ENCODE measurements around the gene CLDN24. TPM values are rescaled to one million over a fixed set of nuclear protein-coding genes. Genes with fewer than 3 reads are reported as not detected.
A peak's percentile ranks its signal among the peaks of the same experiment; 100 is the strongest.

CLDN24 gene
- total and polyA plus RNA-seq, 5 donors from 2014 or later = not detected

DNA sequence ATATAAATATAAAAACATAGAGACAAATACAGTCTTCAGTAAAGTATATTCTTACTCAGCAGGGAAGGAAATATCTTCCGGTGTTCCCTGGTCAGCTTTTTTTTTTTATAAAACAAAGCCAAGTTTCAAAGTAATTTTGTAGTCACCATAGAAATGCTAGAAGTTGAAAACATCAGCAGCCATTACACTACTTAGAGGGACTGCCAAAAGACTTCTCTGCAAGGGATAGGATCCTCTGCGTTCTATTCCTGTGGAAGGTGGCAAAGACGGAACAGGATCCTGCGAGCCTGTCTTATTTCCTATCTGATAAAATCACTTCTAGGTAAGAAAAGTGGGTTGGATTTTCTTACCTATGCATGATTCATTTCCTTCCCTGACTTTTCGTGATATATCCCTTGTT lies 21.6 kb downstream of the CLDN24 start:
- H3K4me1 ChIP-seq (ENCODE audit: control insufficient read depth, insufficient read depth, low read length, poor library complexity, severe bottlenecking) = no peaks in the 10 kb centered on the region
- H3K27ac ChIP-seq (ENCODE audit: insufficient read depth, low read length, poor library complexity, severe bottlenecking) = no peak overlapping the region
- no peaks in the 10 kb centered on the region for H3K27me3 ChIP-seq (ENCODE audit: control insufficient read depth, insufficient read depth, low read length)
- no peak overlapping the region for H3K27ac Mint-ChIP-seq
- no peak for ATAC-seq (ENCODE audit: low read depth in 2 of 2)
- DNase-seq = no peak
- H3K9me3 Mint-ChIP-seq = no peaks in the 10 kb centered on the region
- H3K27me3 Mint-ChIP-seq = peaks cover 19% of the 10 kb centered on the region
- no peaks in the 10 kb centered on the region for H3K4me1 Mint-ChIP-seq
- no peaks in the 10 kb centered on the region for H3K36me3 ChIP-seq (ENCODE audit: control insufficient read depth, insufficient read depth, low read length)
- no peak overlapping the region for H3K4me3 Mint-ChIP-seq
- H3K36me3 Mint-ChIP-seq = no peaks in the 10 kb centered on the region
- no peaks in the 10 kb centered on the region for H3K9me3 ChIP-seq (ENCODE audit: control insufficient read depth in 2 of 2, low read length in 2 of 2)
- H3K4me3 ChIP-seq (ENCODE audit: low read depth, low read length) = no peak overlapping the region

DNA sequence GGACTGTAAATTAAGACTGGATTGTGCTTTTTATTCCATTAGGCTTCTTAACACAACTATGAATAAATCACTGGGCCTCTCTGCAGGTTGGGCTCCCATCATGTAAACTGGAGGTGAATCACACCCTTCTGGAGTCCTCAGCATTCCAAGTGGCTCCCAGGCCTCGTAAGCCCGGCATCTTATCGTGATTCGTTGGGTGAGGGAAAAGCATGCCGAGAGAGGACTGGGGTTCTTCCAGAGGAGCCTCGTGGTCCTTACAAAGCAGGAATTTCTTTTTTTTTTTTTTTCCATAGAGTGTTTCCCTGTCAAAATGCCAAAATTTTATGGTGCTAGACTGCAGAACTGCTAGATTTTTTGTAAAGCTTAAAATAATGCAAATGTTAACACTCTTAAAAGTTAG lies 22.2 kb downstream of the CLDN24 start:
- Mint-ChIP-seq H3K4me1 (no peaks in the 10 kb centered on the region), H3K27ac (no peak overlapping the region), H3K36me3 (no peaks in the 10 kb centered on the region), H3K9me3 (no peaks in the 10 kb centered on the region), H3K27me3 (peaks cover 17% of the 10 kb centered on the region), H3K4me3 (no peak overlapping the region)
- H3K4me3 ChIP-seq (ENCODE audit: low read depth, low read length) = no peak overlapping the region
- no peak overlapping the region for H3K27ac ChIP-seq (ENCODE audit: insufficient read depth, low read length, poor library complexity, severe bottlenecking)
- no peaks in the 10 kb centered on the region for H3K36me3 ChIP-seq (ENCODE audit: control insufficient read depth, insufficient read depth, low read length)
- DNase-seq (no peak), ATAC-seq (ENCODE audit: low read depth in 2 of 2) (no peak)
- H3K27me3 ChIP-seq (ENCODE audit: control insufficient read depth, insufficient read depth, low read length) = no peaks in the 10 kb centered on the region
- no peaks in the 10 kb centered on the region for H3K9me3 ChIP-seq (ENCODE audit: control insufficient read depth in 2 of 2, low read length in 2 of 2)
- no peaks in the 10 kb centered on the region for H3K4me1 ChIP-seq (ENCODE audit: control insufficient read depth, insufficient read depth, low read length, poor library complexity, severe bottlenecking)

DNA sequence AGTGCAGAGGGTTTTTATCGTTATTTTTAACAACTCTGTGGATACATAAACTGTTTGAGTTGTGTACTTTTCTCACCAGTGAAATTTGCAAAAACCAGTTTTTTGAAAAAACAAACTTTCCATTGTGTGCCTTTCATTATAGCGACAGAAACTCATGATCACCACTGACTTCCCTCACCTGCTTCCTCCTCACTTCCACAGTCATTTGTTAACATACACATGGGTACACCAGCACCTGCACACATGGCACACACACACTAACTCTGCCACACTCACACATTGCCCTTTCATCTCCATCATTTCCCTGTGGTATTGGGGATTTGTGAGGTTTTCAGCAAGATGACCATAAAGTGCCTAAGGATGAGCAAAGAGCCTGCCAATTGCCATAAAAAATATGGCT lies 22.8 kb downstream of the CLDN24 start:
- H3K36me3 Mint-ChIP-seq = no peaks in the 10 kb centered on the region
- Histone ChIP-seq H3K36me3 (ENCODE audit: control insufficient read depth, insufficient read depth, low read length) (no peaks in the 10 kb centered on the region), H3K27me3 (ENCODE audit: control insufficient read depth, insufficient read depth, low read length) (no peaks in the 10 kb centered on the region), H3K27ac (ENCODE audit: insufficient read depth, low read length, poor library complexity, severe bottlenecking) (no peak overlapping the region), H3K9me3 (ENCODE audit: control insufficient read depth in 2 of 2, low read length in 2 of 2) (no peaks in the 10 kb centered on the region), H3K4me1 (ENCODE audit: control insufficient read depth, insufficient read depth, low read length, poor library complexity, severe bottlenecking) (no peaks in the 10 kb centered on the region), H3K4me3 (ENCODE audit: low read depth, low read length) (no peak overlapping the region)
- H3K27ac Mint-ChIP-seq = no peak overlapping the region
- no peaks in the 10 kb centered on the region for H3K4me1 Mint-ChIP-seq
- peaks cover 19% of the 10 kb centered on the region for H3K27me3 Mint-ChIP-seq
- no peak overlapping the region for H3K4me3 Mint-ChIP-seq
- H3K9me3 Mint-ChIP-seq = no peaks in the 10 kb centered on the region
- ATAC-seq (ENCODE audit: low read depth in 2 of 2) = no peak
- DNase-seq = no peak

DNA sequence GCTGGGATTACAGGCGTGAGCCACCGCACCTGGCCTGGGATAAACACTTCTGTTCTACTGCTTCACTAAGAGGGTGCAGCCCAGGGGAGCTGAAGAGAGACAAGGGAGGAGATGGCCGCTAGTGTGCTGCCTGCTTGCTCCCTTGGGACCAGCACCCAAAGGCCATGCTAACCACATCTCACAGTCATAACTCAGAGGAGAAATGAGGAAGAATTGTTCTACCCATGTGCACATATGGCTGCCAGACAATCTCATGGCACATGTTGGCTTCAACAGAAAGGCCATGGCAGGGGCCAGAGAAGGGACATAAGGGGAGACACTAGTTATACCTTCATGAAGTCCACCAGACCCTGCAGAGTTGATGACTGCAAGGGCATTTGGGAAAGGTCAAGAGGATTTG lies 24.6 kb downstream of the CLDN24 start:
- Mint-ChIP-seq H3K4me3 (peak overlapping the region in 1 of 4 donors; percentile 1), H3K36me3 (no peaks in the 10 kb centered on the region), H3K4me1 (no peaks in the 10 kb centered on the region), H3K27ac (no peak overlapping the region), H3K27me3 (peaks cover 18% of the 10 kb centered on the region), H3K9me3 (no peaks in the 10 kb centered on the region)
- Histone ChIP-seq H3K27ac (ENCODE audit: insufficient read depth, low read length, poor library complexity, severe bottlenecking) (no peak overlapping the region), H3K36me3 (ENCODE audit: control insufficient read depth, insufficient read depth, low read length) (no peaks in the 10 kb centered on the region), H3K4me1 (ENCODE audit: control insufficient read depth, insufficient read depth, low read length, poor library complexity, severe bottlenecking) (no peaks in the 10 kb centered on the region), H3K27me3 (ENCODE audit: control insufficient read depth, insufficient read depth, low read length) (no peaks in the 10 kb centered on the region), H3K4me3 (ENCODE audit: low read depth, low read length) (no peak overlapping the region), H3K9me3 (ENCODE audit: control insufficient read depth in 2 of 2, low read length in 2 of 2) (no peaks in the 10 kb centered on the region)
- ATAC-seq (ENCODE audit: low read depth in 2 of 2) = no peak
- no peak for DNase-seq

DNA sequence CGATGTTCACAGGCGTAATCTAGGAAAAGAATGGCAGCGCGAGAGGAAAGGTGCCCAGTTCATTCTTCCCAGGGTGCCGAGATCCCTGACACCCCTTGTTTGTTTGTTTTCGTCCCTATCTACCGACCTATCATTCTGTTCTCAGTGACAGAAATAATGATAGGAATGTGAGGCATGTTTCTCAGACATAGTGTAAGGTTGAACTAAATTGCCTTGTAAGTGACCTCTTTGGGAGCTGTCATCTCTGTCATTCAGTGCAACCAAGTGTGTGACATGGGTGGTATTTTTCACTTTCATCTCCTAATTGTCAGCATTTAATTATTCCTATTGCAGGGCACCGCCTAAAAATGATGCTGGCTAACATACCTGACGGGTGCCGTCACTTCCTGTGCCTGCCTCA lies 26.5 kb downstream of the CLDN24 start:
- no peak for DNase-seq
- no peak for ATAC-seq (ENCODE audit: low read depth in 2 of 2)
- Histone ChIP-seq H3K27me3 (ENCODE audit: control insufficient read depth, insufficient read depth, low read length) (no peaks in the 10 kb centered on the region), H3K4me1 (ENCODE audit: control insufficient read depth, insufficient read depth, low read length, poor library complexity, severe bottlenecking) (no peaks in the 10 kb centered on the region), H3K4me3 (ENCODE audit: low read depth, low read length) (no peak overlapping the region), H3K27ac (ENCODE audit: insufficient read depth, low read length, poor library complexity, severe bottlenecking) (no peak overlapping the region), H3K36me3 (ENCODE audit: control insufficient read depth, insufficient read depth, low read length) (no peaks in the 10 kb centered on the region), H3K9me3 (ENCODE audit: control insufficient read depth in 2 of 2, low read length in 2 of 2) (no peaks in the 10 kb centered on the region)
- Mint-ChIP-seq H3K27ac (no peak overlapping the region), H3K4me3 (no peak overlapping the region), H3K27me3 (peaks cover 10% of the 10 kb centered on the region), H3K36me3 (no peaks in the 10 kb centered on the region), H3K9me3 (no peaks in the 10 kb centered on the region), H3K4me1 (no peaks in the 10 kb centered on the region)

DNA sequence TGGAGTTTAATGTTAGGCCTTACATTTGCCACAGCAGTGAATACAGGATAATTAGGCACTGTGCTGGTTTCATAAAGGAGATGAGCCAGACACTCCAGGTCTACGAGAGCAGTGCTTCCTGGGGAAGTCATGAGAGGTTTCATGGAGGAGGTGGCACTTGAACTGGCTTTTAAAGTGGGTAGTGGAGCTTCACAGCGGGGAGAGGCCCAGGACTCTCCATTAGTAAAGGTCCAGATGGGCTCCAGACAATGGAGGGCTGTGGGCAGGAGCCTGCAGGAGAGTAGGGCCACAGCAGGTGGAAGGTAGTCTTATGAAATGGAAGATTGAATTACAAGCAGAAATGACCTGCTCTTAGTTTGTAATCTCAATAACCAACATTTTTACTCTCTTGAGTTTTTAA lies 31.2 kb downstream of the CLDN24 start:
- no peaks in the 10 kb centered on the region for H3K36me3 Mint-ChIP-seq
- ATAC-seq (ENCODE audit: low read depth in 2 of 2) = no peak

DNA sequence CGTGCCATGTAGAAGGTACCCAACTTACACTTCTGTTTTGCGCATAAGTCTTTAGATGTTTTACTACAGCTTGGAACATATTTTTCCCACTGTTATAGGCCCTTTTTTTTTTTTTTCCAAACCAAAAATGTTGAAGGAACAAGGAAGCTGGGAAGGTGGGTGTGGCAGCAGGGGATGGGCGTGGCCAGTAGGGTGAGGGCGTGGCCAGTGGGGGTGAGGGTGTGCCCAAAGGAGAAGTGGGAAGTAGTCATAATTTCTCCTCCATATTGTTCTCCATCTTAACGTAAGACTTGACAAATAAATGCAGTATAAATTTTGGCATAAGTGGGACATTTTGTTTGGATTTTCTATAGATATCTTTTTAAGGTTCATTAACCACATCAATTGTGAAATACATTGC lies 32.5 kb downstream of the CLDN24 start:
- H3K27ac ChIP-seq (ENCODE audit: insufficient read depth, low read length, poor library complexity, severe bottlenecking) = no peak overlapping the region
- H3K4me1 Mint-ChIP-seq = no peaks in the 10 kb centered on the region
- no peak overlapping the region for H3K4me3 Mint-ChIP-seq
- H3K36me3 Mint-ChIP-seq = no peaks in the 10 kb centered on the region
- no peak overlapping the region for H3K27ac Mint-ChIP-seq
- peaks cover 7% of the 10 kb centered on the region for H3K27me3 Mint-ChIP-seq
- H3K27me3 ChIP-seq (ENCODE audit: control insufficient read depth, insufficient read depth, low read length) = no peaks in the 10 kb centered on the region
- DNase-seq (no peak), ATAC-seq (ENCODE audit: low read depth in 2 of 2) (no peak)
- H3K9me3 ChIP-seq (ENCODE audit: control insufficient read depth in 2 of 2, low read length in 2 of 2) = no peaks in the 10 kb centered on the region
- H3K4me1 ChIP-seq (ENCODE audit: control insufficient read depth, insufficient read depth, low read length, poor library complexity, severe bottlenecking) = no peaks in the 10 kb centered on the region
- H3K36me3 ChIP-seq (ENCODE audit: control insufficient read depth, insufficient read depth, low read length) = no peaks in the 10 kb centered on the region
- no peak overlapping the region for H3K4me3 ChIP-seq (ENCODE audit: low read depth, low read length)
- no peaks in the 10 kb centered on the region for H3K9me3 Mint-ChIP-seq

More for the DNA sequence above, 31.2 kb downstream of the CLDN24 start:
- no peak overlapping the region for H3K4me3 Mint-ChIP-seq
- no peaks in the 10 kb centered on the region for H3K27me3 ChIP-seq (ENCODE audit: control insufficient read depth, insufficient read depth, low read length)
- peaks cover 10% of the 10 kb centered on the region for H3K27me3 Mint-ChIP-seq
- no peak overlapping the region for H3K27ac ChIP-seq (ENCODE audit: insufficient read depth, low read length, poor library complexity, severe bottlenecking)
- no peak overlapping the region for H3K4me3 ChIP-seq (ENCODE audit: low read depth, low read length)
- H3K9me3 Mint-ChIP-seq = no peaks in the 10 kb centered on the region
- no peaks in the 10 kb centered on the region for H3K9me3 ChIP-seq (ENCODE audit: control insufficient read depth in 2 of 2, low read length in 2 of 2)
- DNase-seq = no peak
- no peak overlapping the region for H3K27ac Mint-ChIP-seq
- H3K4me1 ChIP-seq (ENCODE audit: control insufficient read depth, insufficient read depth, low read length, poor library complexity, severe bottlenecking) = no peaks in the 10 kb centered on the region
- no peaks in the 10 kb centered on the region for H3K36me3 ChIP-seq (ENCODE audit: control insufficient read depth, insufficient read depth, low read length)
- no peaks in the 10 kb centered on the region for H3K4me1 Mint-ChIP-seq

DNA sequence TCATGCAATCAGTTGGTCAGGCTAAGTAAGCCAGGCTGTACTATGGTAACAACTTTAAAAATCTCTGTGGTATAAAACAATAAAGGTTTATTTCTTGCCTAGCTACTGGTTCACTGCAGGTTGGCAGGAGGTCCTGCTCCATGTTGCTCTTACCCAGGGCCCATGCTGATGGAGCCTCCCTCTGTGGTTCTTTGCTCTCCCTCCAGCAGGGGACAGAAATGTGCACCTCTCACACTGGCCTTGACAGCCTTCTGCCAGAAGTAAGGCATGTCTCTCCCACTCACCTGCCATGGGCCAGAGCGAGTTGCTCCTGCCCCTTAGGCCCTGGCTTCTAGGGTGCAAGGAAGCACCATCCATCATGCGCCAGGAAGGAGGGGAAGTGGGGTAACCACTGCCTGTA lies 33.3 kb downstream of the CLDN24 start:
- Histone ChIP-seq H3K4me1 (ENCODE audit: control insufficient read depth, insufficient read depth, low read length, poor library complexity, severe bottlenecking) (no peaks in the 10 kb centered on the region), H3K9me3 (ENCODE audit: control insufficient read depth in 2 of 2, low read length in 2 of 2) (no peaks in the 10 kb centered on the region), H3K36me3 (ENCODE audit: control insufficient read depth, insufficient read depth, low read length) (no peaks in the 10 kb centered on the region), H3K4me3 (ENCODE audit: low read depth, low read length) (no peak overlapping the region), H3K27me3 (ENCODE audit: control insufficient read depth, insufficient read depth, low read length) (no peaks in the 10 kb centered on the region), H3K27ac (ENCODE audit: insufficient read depth, low read length, poor library complexity, severe bottlenecking) (no peak overlapping the region)
- ATAC-seq (ENCODE audit: low read depth in 2 of 2) (no peak), DNase-seq (no peak)
- no peaks in the 10 kb centered on the region for H3K9me3 Mint-ChIP-seq
- H3K4me1 Mint-ChIP-seq = no peaks in the 10 kb centered on the region
- H3K4me3 Mint-ChIP-seq = no peak overlapping the region
- H3K36me3 Mint-ChIP-seq = no peaks in the 10 kb centered on the region
- H3K27ac Mint-ChIP-seq = no peak overlapping the region
- peaks cover under 1% of the 10 kb centered on the region for H3K27me3 Mint-ChIP-seq

Measured in CD4-positive, CD25-positive, alpha-beta regulatory T cell (primary cell).